Measurements from ENCODE around the gene DNAJC11.
A peak's percentile ranks its signal among the peaks of the same experiment; 100 is the strongest.
"Not testable (repeated sequence)": the region's sequence is repeated elsewhere in the genome, so short reads cannot be mapped to it uniquely, and the experiment has no call there.

DNAJC11 gene

GRCh38 chr1:6704746-6705145 lies 3.1 kb upstream of the DNAJC11 start:
- DNase-seq = no peak
- WGBS = 94% methylated on average over 5 of the region's 6 CpGs

DNA sequence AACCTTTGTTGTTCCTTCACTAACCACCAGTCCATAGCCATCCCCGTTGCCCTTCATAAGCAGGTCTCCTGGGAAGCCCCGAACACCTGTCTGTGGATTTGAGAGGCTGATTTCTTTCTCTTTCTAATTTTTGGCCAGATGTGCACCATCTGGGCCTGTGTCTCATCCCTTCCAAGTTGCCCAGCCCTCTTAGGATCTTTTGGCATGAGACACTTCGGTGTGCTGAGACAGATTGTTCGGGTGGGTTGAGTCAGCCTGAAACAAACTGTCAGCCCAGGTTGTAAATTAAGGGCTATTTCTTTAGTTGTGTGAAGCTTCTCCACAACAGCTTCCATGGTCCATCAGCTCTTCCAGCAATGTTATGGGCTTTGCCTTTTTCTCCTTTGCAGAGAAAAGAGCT lies 1.4 kb upstream of the DNAJC11 start:
- no peak overlapping the region for H3K23ac ChIP-seq (ENCODE audit: low read length in 2 of 2)
- peaks cover 8% of the 10 kb centered on the region for H3K4me1 ChIP-seq (ENCODE audit: control insufficient read depth, insufficient read depth, low read depth, low read length)
- no peak overlapping the region for H3K14ac ChIP-seq (ENCODE audit: low read length in 2 of 2)
- H3K4me2 ChIP-seq (ENCODE audit: low read length, poor library complexity, severe bottlenecking) = no peak overlapping the region
- no peak overlapping the region for H2BK15ac ChIP-seq (ENCODE audit: low read depth, poor library complexity, severe bottlenecking)
- 48% methylated on average over 4 of the region's 4 CpGs for WGBS
- no peaks in the 10 kb centered on the region for H3K9me3 ChIP-seq (ENCODE audit: control insufficient read depth, low read length)
- H3K27me3 ChIP-seq (ENCODE audit: control insufficient read depth in 1 of 2, insufficient read depth in 1 of 2, low read length in 2 of 2) = peaks cover 10 to 12% of the 10 kb centered on the region in 2 experiments
- no peak overlapping the region for H3K18ac ChIP-seq (ENCODE audit: low read depth in 1 of 2, low read length in 2 of 2)
- peaks cover 6% of the 10 kb centered on the region for H3K79me1 ChIP-seq (replicated peaks; ENCODE audit: low read length, poor library complexity, severe bottlenecking)
- no peak overlapping the region for H3K4ac ChIP-seq (ENCODE audit: low read depth in 1 of 2, low read length in 2 of 2)
- H3K27ac ChIP-seq (ENCODE audit: low read length, poor library complexity, severe bottlenecking) = no peak overlapping the region
- H2AK5ac ChIP-seq (ENCODE audit: low read length, severe bottlenecking) = no peak overlapping the region
- no peak overlapping the region for H2BK120ac ChIP-seq (ENCODE audit: low read depth, low read length)
- no peak overlapping the region for H2AFZ ChIP-seq (ENCODE audit: low read depth, low read length)
- no peak overlapping the region for H4K8ac ChIP-seq (ENCODE audit: low read length)
- H4K91ac ChIP-seq (ENCODE audit: low read length) = no peak overlapping the region
- no peak for DNase-seq
- H3K4me3 ChIP-seq (ENCODE audit: insufficient read depth in 1 of 2, low read depth in 1 of 2, low read length in 2 of 2) = no peak overlapping the region
- H3K9ac ChIP-seq (ENCODE audit: low read length) = no peak overlapping the region
- no peak overlapping the region for H2BK12ac ChIP-seq (ENCODE audit: low read length in 2 of 2)
- H2BK5ac ChIP-seq (ENCODE audit: low read depth, low read length, poor library complexity, severe bottlenecking) = no peak overlapping the region
- no peaks in the 10 kb centered on the region for H3K36me3 ChIP-seq (ENCODE audit: control insufficient read depth in 1 of 2, insufficient read depth in 2 of 2, low read depth in 1 of 2, low read length in 2 of 2)

More at GRCh38 chr1:6704746-6705145, 3.1 kb upstream of the DNAJC11 start:
- Histone ChIP-seq H3K23ac (ENCODE audit: low read length in 2 of 2) (no peak overlapping the region), H3K79me1 (replicated peaks; ENCODE audit: low read length, poor library complexity, severe bottlenecking) (no peaks in the 10 kb centered on the region), H3K36me3 (ENCODE audit: control insufficient read depth in 1 of 2, insufficient read depth in 2 of 2, low read depth in 1 of 2, low read length in 2 of 2) (no peaks in the 10 kb centered on the region), H2BK12ac (ENCODE audit: low read length in 2 of 2) (no peak overlapping the region), H3K4me1 (ENCODE audit: control insufficient read depth, insufficient read depth, low read depth, low read length) (peaks cover 6% of the 10 kb centered on the region), H3K4ac (ENCODE audit: low read depth in 1 of 2, low read length in 2 of 2) (no peak overlapping the region), H3K4me3 (ENCODE audit: insufficient read depth in 1 of 2, low read depth in 1 of 2, low read length in 2 of 2) (no peak overlapping the region), H3K27me3 (ENCODE audit: control insufficient read depth in 1 of 2, insufficient read depth in 1 of 2, low read length in 2 of 2) (peaks cover 15 to 16% of the 10 kb centered on the region in 2 experiments), H4K8ac (ENCODE audit: low read length) (no peak overlapping the region), H3K9ac (ENCODE audit: low read length) (no peak overlapping the region), H3K9me3 (ENCODE audit: control insufficient read depth, low read length) (no peaks in the 10 kb centered on the region), H3K18ac (ENCODE audit: low read depth in 1 of 2, low read length in 2 of 2) (no peak overlapping the region), H2BK5ac (ENCODE audit: low read depth, low read length, poor library complexity, severe bottlenecking) (no peak overlapping the region), H2AK5ac (ENCODE audit: low read length, severe bottlenecking) (no peak overlapping the region), H2BK15ac (ENCODE audit: low read depth, poor library complexity, severe bottlenecking) (no peak overlapping the region), H4K91ac (ENCODE audit: low read length) (no peak overlapping the region), H3K27ac (ENCODE audit: low read length, poor library complexity, severe bottlenecking) (no peak overlapping the region), H2AFZ (ENCODE audit: low read depth, low read length) (no peak overlapping the region), H3K14ac (ENCODE audit: low read length in 2 of 2) (no peak overlapping the region), H3K4me2 (ENCODE audit: low read length, poor library complexity, severe bottlenecking) (no peak overlapping the region), H2BK120ac (ENCODE audit: low read depth, low read length) (no peak overlapping the region)

DNA sequence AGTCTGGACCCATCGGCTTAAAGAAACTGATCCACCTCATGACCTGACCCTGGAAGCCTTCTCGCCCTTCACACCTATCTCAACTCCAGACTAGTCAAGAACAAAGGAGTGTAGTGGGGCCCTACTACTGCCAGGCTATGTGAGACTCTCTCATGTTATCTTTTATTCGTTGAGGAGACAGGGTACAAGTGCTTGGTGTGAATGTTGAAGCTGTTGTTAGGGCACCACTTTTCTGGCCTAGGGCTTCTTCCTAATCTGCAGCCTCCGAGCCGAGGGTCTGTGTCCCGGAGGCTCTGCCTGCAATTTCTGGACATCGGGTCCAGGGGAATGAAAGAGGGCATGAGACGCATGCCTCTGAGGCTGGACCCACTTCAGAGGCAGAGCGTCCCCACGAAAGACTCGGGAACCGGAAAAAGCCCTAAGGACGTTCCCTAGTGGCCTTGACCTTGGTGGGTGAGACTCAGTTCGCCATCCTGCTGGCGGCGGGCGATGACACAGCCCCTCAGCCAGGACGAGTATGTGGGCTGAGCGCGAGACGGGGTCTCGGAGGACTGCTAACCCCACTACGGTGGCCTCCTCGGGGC lies 671 bp downstream of the DNAJC11 start:
- Histone ChIP-seq H4K8ac (ENCODE audit: low read length) (peak overlapping the region; percentile 74), H3K9ac (ENCODE audit: low read length) (peak overlapping the region; percentile 98), H4K91ac (ENCODE audit: low read length) (peak overlapping the region; percentile 90), H3K4me3 (ENCODE audit: insufficient read depth in 1 of 2, low read depth in 1 of 2, low read length in 2 of 2) (peak overlapping the region; percentile 97), H3K18ac (ENCODE audit: low read depth in 1 of 2, low read length in 2 of 2) (peak overlapping the region; percentile 77 to 98), H3K9me3 (ENCODE audit: control insufficient read depth, low read length) (no peaks in the 10 kb centered on the region), H3K27ac (ENCODE audit: low read length, poor library complexity, severe bottlenecking) (no peak overlapping the region), H3K36me3 (ENCODE audit: control insufficient read depth in 1 of 2, insufficient read depth in 2 of 2, low read depth in 1 of 2, low read length in 2 of 2) (no peaks in the 10 kb centered on the region), H2AK5ac (ENCODE audit: low read length, severe bottlenecking) (peak overlapping the region; percentile 65), H3K79me1 (replicated peaks; ENCODE audit: low read length, poor library complexity, severe bottlenecking) (peaks cover 10% of the 10 kb centered on the region), H3K14ac (ENCODE audit: low read length in 2 of 2) (peak overlapping the region in 1 of 2 experiments; percentile 64), H3K4me1 (ENCODE audit: control insufficient read depth, insufficient read depth, low read depth, low read length) (peaks cover 12% of the 10 kb centered on the region), H2BK12ac (ENCODE audit: low read length in 2 of 2) (peak overlapping the region in 1 of 2 experiments; percentile 79), H3K27me3 (ENCODE audit: control insufficient read depth in 1 of 2, insufficient read depth in 1 of 2, low read length in 2 of 2) (no peaks in the 10 kb centered on the region), H3K4ac (ENCODE audit: low read depth in 1 of 2, low read length in 2 of 2) (peak overlapping the region in 1 of 2 experiments; percentile 65), H2BK120ac (ENCODE audit: low read depth, low read length) (no peak overlapping the region), H2AFZ (ENCODE audit: low read depth, low read length) (peak overlapping the region; percentile 97), H2BK5ac (ENCODE audit: low read depth, low read length, poor library complexity, severe bottlenecking) (peak overlapping the region; percentile 89), H3K23ac (ENCODE audit: low read length in 2 of 2) (no peak overlapping the region), H2BK15ac (ENCODE audit: low read depth, poor library complexity, severe bottlenecking) (no peak overlapping the region), H3K4me2 (ENCODE audit: low read length, poor library complexity, severe bottlenecking) (peak overlapping the region; percentile 94)
- WGBS = 5% methylated on average over 24 of the region's 24 CpGs
- peak; percentile 30 for DNase-seq

DNA sequence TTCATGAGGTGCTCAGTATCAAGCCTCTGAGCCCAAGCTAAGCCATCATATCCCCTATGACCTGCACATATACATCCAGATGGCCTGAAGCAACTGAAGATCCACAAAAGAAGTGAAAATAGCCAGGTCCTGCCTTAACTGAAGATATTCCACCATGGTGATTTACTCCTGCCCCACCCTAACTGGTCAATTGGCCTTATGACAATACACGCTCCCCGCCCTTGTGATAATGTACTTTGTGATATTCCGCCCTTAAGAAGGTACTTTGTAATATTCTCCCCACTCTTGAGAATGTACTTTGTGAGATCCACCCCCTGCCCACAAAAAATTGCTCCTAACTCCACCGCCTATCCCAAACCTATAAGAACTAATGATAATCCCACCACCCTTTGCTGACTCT lies 1.7 kb downstream of the DNAJC11 start:
- not testable (repeated sequence) for H3K36me3 ChIP-seq (ENCODE audit: control insufficient read depth in 1 of 2, insufficient read depth in 2 of 2, low read depth in 1 of 2, low read length in 2 of 2); H2BK12ac ChIP-seq (ENCODE audit: low read length in 2 of 2); H3K18ac ChIP-seq (ENCODE audit: low read depth in 1 of 2, low read length in 2 of 2); H3K27ac ChIP-seq (ENCODE audit: low read length, poor library complexity, severe bottlenecking); H2AK5ac ChIP-seq (ENCODE audit: low read length, severe bottlenecking); H3K27me3 ChIP-seq (ENCODE audit: control insufficient read depth in 1 of 2, insufficient read depth in 1 of 2, low read length in 2 of 2); H2BK120ac ChIP-seq (ENCODE audit: low read depth, low read length); H3K14ac ChIP-seq (ENCODE audit: low read length in 2 of 2); H3K9me3 ChIP-seq (ENCODE audit: control insufficient read depth, low read length); H4K8ac ChIP-seq (ENCODE audit: low read length); H3K9ac ChIP-seq (ENCODE audit: low read length); H2BK15ac ChIP-seq (ENCODE audit: low read depth, poor library complexity, severe bottlenecking); H3K4ac ChIP-seq (ENCODE audit: low read depth in 1 of 2, low read length in 2 of 2); DNase-seq; H3K23ac ChIP-seq (ENCODE audit: low read length in 2 of 2); H3K4me2 ChIP-seq (ENCODE audit: low read length, poor library complexity, severe bottlenecking); H2BK5ac ChIP-seq (ENCODE audit: low read depth, low read length, poor library complexity, severe bottlenecking); H4K91ac ChIP-seq (ENCODE audit: low read length); H2AFZ ChIP-seq (ENCODE audit: low read depth, low read length)
- Histone ChIP-seq H3K4me3 (ENCODE audit: insufficient read depth in 1 of 2, low read depth in 1 of 2, low read length in 2 of 2) (peak overlapping the region in 1 of 2 experiments; percentile 97), H3K79me1 (replicated peaks; ENCODE audit: low read length, poor library complexity, severe bottlenecking) (peaks cover 10% of the 10 kb centered on the region), H3K4me1 (ENCODE audit: control insufficient read depth, insufficient read depth, low read depth, low read length) (peaks cover 12% of the 10 kb centered on the region)
- WGBS = 97% methylated on average over 4 of the region's 4 CpGs
